ENCODE results near the gene TRAF5.

GRCh38 chr1:211336775-211337174 lies 10.1 kb downstream of the TRAF5 start:
- TF ChIP-seq EZH2 (IDR thresholded peaks at IDR 0.05; ENCODE audit: borderline replicate concordance, low read depth, low read length, severe bottlenecking), result no peak
- TF ChIP-seq CTCF (IDR thresholded peaks at IDR 0.05; ENCODE audit: borderline replicate concordance, extremely low read depth, low read length, poor library complexity, severe bottlenecking), result no peak
